CD4-positive, CD25-positive, alpha-beta regulatory T cell (primary cell): ENCODE data around the gene MAPKBP1. TPM values are rescaled to one million over a fixed set of nuclear protein-coding genes. Genes with fewer than 3 reads are reported as not detected.

Experiments used
- ATAC-seq, 2 donors: fragments of 150-1000 bp; cut with Tn5 transposase; one replicate each; pipeline ENCODE4 v1.10.0; 2021; ENCODE audit warnings: low read depth in 2 of 2, moderate number of reproducible peaks in 2 of 2, moderate library complexity in 1 of 2
- DNase-seq, 3 donors: peaks; one replicate each; pipeline versions ENCODE4 v3.0.0 to v3.0.0-alpha.2; 2012 to 2022; ENCODE audit warnings: mixed read lengths in 1 of 3
- H3K27ac ChIP-seq: one replicate; pipeline ENCODE4 v1.7.0; 2013; ENCODE audit warnings: mild to moderate bottlenecking, low read length; ENCODE audit not compliant: insufficient read depth, poor library complexity, severe bottlenecking
- H3K27me3 ChIP-seq: one replicate; pipeline ENCODE4 v1.7.0; 2013; ENCODE audit warnings: low read length; ENCODE audit not compliant: control insufficient read depth, insufficient read depth
- H3K36me3 ChIP-seq: one replicate; pipeline ENCODE4 v1.7.0; 2013; ENCODE audit warnings: mild to moderate bottlenecking, low read length, moderate library complexity; ENCODE audit not compliant: control insufficient read depth, insufficient read depth
- H3K4me1 ChIP-seq: 2 replicates; pipeline ENCODE4 v1.7.0; 2013; ENCODE audit warnings: mild to moderate bottlenecking, low read length; ENCODE audit not compliant: insufficient read depth, control insufficient read depth, poor library complexity, severe bottlenecking
- H3K4me3 ChIP-seq: one replicate; pipeline ENCODE4 v1.7.0; 2013; ENCODE audit warnings: low read depth, mild to moderate bottlenecking, low read length, moderate library complexity
- H3K9me3 ChIP-seq, 2 experiments: 1 replicate in 1 of 2; 2 replicates in 1 of 2; pipeline ENCODE4 v1.7.0; 2013; ENCODE audit warnings: low read length in 2 of 2, mild to moderate bottlenecking in 1 of 2, moderate library complexity in 1 of 2; ENCODE audit not compliant: control insufficient read depth in 2 of 2
- H3K27ac Mint-ChIP-seq, 3 donors: one replicate each; pipeline ENCODE4 v1.8.0; 2020 to 2022; ENCODE audit warnings: mild to moderate bottlenecking in 3 of 3, mixed read lengths in 3 of 3, moderate library complexity in 2 of 3
- H3K27me3 Mint-ChIP-seq: one replicate; pipeline ENCODE4 v1.8.0; 2022; ENCODE audit warnings: mild to moderate bottlenecking, mixed read lengths
- H3K36me3 Mint-ChIP-seq: one replicate; pipeline ENCODE4 v1.8.0; 2020; ENCODE audit warnings: mixed read lengths
- H3K4me1 Mint-ChIP-seq, 4 donors: one replicate each; pipeline ENCODE4 v1.8.0; 2020 to 2022; ENCODE audit warnings: mixed read lengths in 4 of 4, mild to moderate bottlenecking in 1 of 4
- H3K4me3 Mint-ChIP-seq, 4 donors: one replicate each; pipeline ENCODE4 v1.8.0; 2020 to 2022; ENCODE audit warnings: mild to moderate bottlenecking in 4 of 4, mixed read lengths in 4 of 4, moderate library complexity in 3 of 4
- H3K9me3 Mint-ChIP-seq, 7 donors: one replicate each; pipeline ENCODE4 v1.8.0; 2020 to 2022; ENCODE audit warnings: mixed read lengths in 7 of 7, mild to moderate bottlenecking in 3 of 7, moderate library complexity in 2 of 7
- polyA plus RNA-seq, 4 donors: library from polyadenylated mRNA; unstranded; fragments of 300-500 nt; fragmentation: Illumina TruSeq; gene quantifications; one replicate each; pipeline ENCODE4 v1.2.3, GENCODE V29; 2021
- total RNA-seq: library from RNA; stranded (reverse); gene quantifications from one replicate; pipeline ENCODE4 v1.2.3, GENCODE V29; 2022

Gene MAPKBP1
- total and polyA plus RNA-seq, 5 donors from 2014 or later = 1.9 to 40.4 (median 2.7) TPM

GRCh38 chr15:41788262-41788661 lies 14.0 kb downstream of the MAPKBP1 start:
- peaks cover 20 to 50% (median 35%) of the 10 kb centered on the region in 4 donors for H3K4me1 Mint-ChIP-seq
- H3K4me3 Mint-ChIP-seq = no peak overlapping the region
- no peaks in the 10 kb centered on the region for H3K36me3 ChIP-seq
- no peaks in the 10 kb centered on the region for H3K9me3 ChIP-seq
- no peaks in the 10 kb centered on the region for H3K27me3 Mint-ChIP-seq
- no peak for ATAC-seq
- H3K36me3 Mint-ChIP-seq = peaks cover 3% of the 10 kb centered on the region
- no peak overlapping the region for H3K27ac ChIP-seq
- H3K27ac Mint-ChIP-seq = peak overlapping the region in 1 of 3 donors; percentile 1
- H3K27me3 ChIP-seq = no peaks in the 10 kb centered on the region
- H3K4me3 ChIP-seq = no peak overlapping the region
- H3K4me1 ChIP-seq = peaks cover 13% of the 10 kb centered on the region
- no peaks in the 10 kb centered on the region for H3K9me3 Mint-ChIP-seq
- no peak for DNase-seq

DNA sequence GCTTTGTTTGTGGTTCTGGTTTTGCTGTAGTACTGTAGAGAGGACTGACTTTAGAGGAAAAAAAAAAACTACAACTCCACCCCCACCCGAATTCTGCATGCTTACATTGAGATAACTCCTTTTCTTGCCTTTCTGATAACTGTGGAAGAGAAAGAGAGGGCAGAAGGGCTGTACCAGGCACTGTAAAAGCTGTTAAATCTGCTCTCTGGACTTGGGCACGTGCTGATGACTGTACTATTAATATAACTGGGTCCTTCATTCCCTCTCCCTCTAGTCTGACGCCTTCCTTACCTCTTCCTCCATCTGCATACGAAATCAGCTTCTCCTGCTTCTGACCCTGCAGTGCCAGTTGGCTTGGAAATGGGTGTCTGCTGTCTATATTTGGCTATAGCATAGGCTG lies 15.0 kb downstream of the MAPKBP1 start:
- Histone ChIP-seq H3K9me3 (no peaks in the 10 kb centered on the region), H3K4me1 (peaks cover 13% of the 10 kb centered on the region), H3K27ac (no peak overlapping the region), H3K36me3 (no peaks in the 10 kb centered on the region), H3K27me3 (no peaks in the 10 kb centered on the region), H3K4me3 (no peak overlapping the region)
- H3K27ac Mint-ChIP-seq = no peak overlapping the region
- no peak for ATAC-seq
- DNase-seq = no peak
- H3K4me3 Mint-ChIP-seq = no peak overlapping the region
- no peaks in the 10 kb centered on the region for H3K9me3 Mint-ChIP-seq
- H3K27me3 Mint-ChIP-seq = no peaks in the 10 kb centered on the region
- H3K4me1 Mint-ChIP-seq = peaks cover 20 to 55% (median 36%) of the 10 kb centered on the region in 4 donors
- peaks cover 3% of the 10 kb centered on the region for H3K36me3 Mint-ChIP-seq

GRCh38 chr15:41789662-41790061 lies 15.4 kb downstream of the MAPKBP1 start:
- Histone ChIP-seq H3K4me1 (peaks cover 13% of the 10 kb centered on the region), H3K36me3 (no peaks in the 10 kb centered on the region), H3K27ac (no peak overlapping the region), H3K4me3 (no peak overlapping the region), H3K9me3 (no peaks in the 10 kb centered on the region), H3K27me3 (no peaks in the 10 kb centered on the region)
- DNase-seq = no peak
- no peaks in the 10 kb centered on the region for H3K27me3 Mint-ChIP-seq
- H3K36me3 Mint-ChIP-seq = peaks cover 3% of the 10 kb centered on the region
- H3K4me1 Mint-ChIP-seq = peaks cover 20 to 57% (median 37%) of the 10 kb centered on the region in 4 donors
- ATAC-seq = no peak
- H3K27ac Mint-ChIP-seq = peak overlapping the region in 1 of 3 donors; percentile 47
- no peaks in the 10 kb centered on the region for H3K9me3 Mint-ChIP-seq
- H3K4me3 Mint-ChIP-seq = peak overlapping the region in 1 of 4 donors; percentile 29

- Mint-ChIP-seq H3K9me3 (no peaks in the 10 kb centered on the region), H3K27me3 (no peaks in the 10 kb centered on the region), H3K4me3 (peak overlapping the region in 1 of 4 donors; percentile 29), H3K36me3 (peaks cover 3% of the 10 kb centered on the region), H3K27ac (peak overlapping the region in 2 of 3 donors; percentile 36 to 47), H3K4me1 (peaks cover 18 to 59% (median 37%) of the 10 kb centered on the region in 4 donors)
- no peak for DNase-seq
- Histone ChIP-seq H3K9me3 (no peaks in the 10 kb centered on the region), H3K27me3 (no peaks in the 10 kb centered on the region), H3K27ac (no peak overlapping the region), H3K4me3 (no peak overlapping the region), H3K4me1 (peaks cover 13% of the 10 kb centered on the region), H3K36me3 (no peaks in the 10 kb centered on the region)
- no peak for ATAC-seq
Measured at GRCh38 chr15:41790169-41790568, 15.9 kb downstream of the MAPKBP1 start.

GRCh38 chr15:41790756-41791546 lies 16.7 kb downstream of the MAPKBP1 start:
- no peak overlapping the region for H3K27ac ChIP-seq

GRCh38 chr15:41791547-41791937 lies 17.3 kb downstream of the MAPKBP1 start:
- peaks cover 21 to 65% (median 46%) of the 10 kb centered on the region in 4 donors for H3K4me1 Mint-ChIP-seq
- H3K9me3 ChIP-seq = no peaks in the 10 kb centered on the region
- H3K4me3 Mint-ChIP-seq = no peak overlapping the region
- H3K4me1 ChIP-seq = peaks cover 13% of the 10 kb centered on the region
- no peaks in the 10 kb centered on the region for H3K9me3 Mint-ChIP-seq
- no peak overlapping the region for H3K27ac ChIP-seq
- no peaks in the 10 kb centered on the region for H3K27me3 ChIP-seq
- H3K27ac Mint-ChIP-seq = peak overlapping the region in 2 of 3 donors; percentile 36 to 51
- H3K36me3 Mint-ChIP-seq = peaks cover 3% of the 10 kb centered on the region
- H3K4me3 ChIP-seq = no peak overlapping the region
- ATAC-seq (no peak), DNase-seq (no peak)
- H3K27me3 Mint-ChIP-seq = no peaks in the 10 kb centered on the region
- H3K36me3 ChIP-seq = no peaks in the 10 kb centered on the region

More at GRCh38 chr15:41790756-41791546, 16.7 kb downstream of the MAPKBP1 start:
- H3K27me3 ChIP-seq = no peaks in the 10 kb centered on the region
- Mint-ChIP-seq H3K9me3 (no peaks in the 10 kb centered on the region), H3K4me1 (peaks cover 16 to 59% (median 41%) of the 10 kb centered on the region in 4 donors), H3K36me3 (peaks cover 3% of the 10 kb centered on the region), H3K27ac (peak overlapping the region in 2 of 3 donors; percentile 36 to 51), H3K4me3 (peak overlapping the region in 1 of 4 donors; percentile 35), H3K27me3 (no peaks in the 10 kb centered on the region)
- no peak overlapping the region for H3K4me3 ChIP-seq
- peak in 1 of 3 donors; percentile 61 for DNase-seq
- H3K36me3 ChIP-seq = no peaks in the 10 kb centered on the region
- H3K4me1 ChIP-seq = peaks cover 13% of the 10 kb centered on the region
- ATAC-seq = no peak
- H3K9me3 ChIP-seq = no peaks in the 10 kb centered on the region

- H3K9me3 ChIP-seq = no peaks in the 10 kb centered on the region
- H3K27me3 ChIP-seq = no peaks in the 10 kb centered on the region
- Mint-ChIP-seq H3K27me3 (no peaks in the 10 kb centered on the region), H3K4me1 (peaks cover 21 to 67% (median 48%) of the 10 kb centered on the region in 4 donors), H3K36me3 (peaks cover 3% of the 10 kb centered on the region), H3K27ac (peak overlapping the region in 2 of 3 donors; percentile 48 to 49), H3K4me3 (no peak overlapping the region), H3K9me3 (no peaks in the 10 kb centered on the region)
- H3K36me3 ChIP-seq = no peaks in the 10 kb centered on the region
- peaks cover 13% of the 10 kb centered on the region for H3K4me1 ChIP-seq
- DNase-seq (no peak), ATAC-seq (no peak)
- no peak overlapping the region for H3K4me3 ChIP-seq
- no peak overlapping the region for H3K27ac ChIP-seq
Measured at GRCh38 chr15:41792000-41792637, 17.8 kb downstream of the MAPKBP1 start.
